Measurements from ENCODE around the gene CSH2. TPM values are rescaled to one million over a fixed set of nuclear protein-coding genes. Genes with fewer than 3 reads are reported as not detected.

CSH2 gene
- total RNA-seq, 1 experiment from 2014 or later = not detected

GRCh38 chr17:63824362-63824761, 49.1 kb downstream of the CSH2 start:
- intact Hi-C loops (cut with micrococcal nuclease; ENCODE audit: unreplicated experiment) = no loop called here
- Histone ChIP-seq H3K4me3 (ENCODE audit: low read depth, low read length, poor library complexity, severe bottlenecking) (no peak overlapping the region), H3K36me3 (ENCODE audit: insufficient read depth, low read length, poor library complexity, severe bottlenecking) (peaks cover 71% of the 10 kb centered on the region), H3K9me3 (ENCODE audit: low read depth, low read length, poor library complexity, severe bottlenecking) (no peaks in the 10 kb centered on the region), H3K4me1 (ENCODE audit: insufficient read depth, low read length, poor library complexity, severe bottlenecking) (peaks cover 12% of the 10 kb centered on the region), H3K27ac (ENCODE audit: low read depth, low read length, poor library complexity, severe bottlenecking) (no peak overlapping the region), H3K27me3 (replicated peaks; ENCODE audit: insufficient read depth, low read depth, low read length, poor library complexity) (no peaks in the 10 kb centered on the region)
- ChIA-PET CTCF (no interaction called here), POLR2A (ENCODE audit: low non-redundant PET) (no interaction called here)
- no TSS peak for BruUV-seq (replicated peaks)
- DNase-seq (ENCODE audit: low spot score) = no peak
- TF ChIP-seq, protein P1, sequence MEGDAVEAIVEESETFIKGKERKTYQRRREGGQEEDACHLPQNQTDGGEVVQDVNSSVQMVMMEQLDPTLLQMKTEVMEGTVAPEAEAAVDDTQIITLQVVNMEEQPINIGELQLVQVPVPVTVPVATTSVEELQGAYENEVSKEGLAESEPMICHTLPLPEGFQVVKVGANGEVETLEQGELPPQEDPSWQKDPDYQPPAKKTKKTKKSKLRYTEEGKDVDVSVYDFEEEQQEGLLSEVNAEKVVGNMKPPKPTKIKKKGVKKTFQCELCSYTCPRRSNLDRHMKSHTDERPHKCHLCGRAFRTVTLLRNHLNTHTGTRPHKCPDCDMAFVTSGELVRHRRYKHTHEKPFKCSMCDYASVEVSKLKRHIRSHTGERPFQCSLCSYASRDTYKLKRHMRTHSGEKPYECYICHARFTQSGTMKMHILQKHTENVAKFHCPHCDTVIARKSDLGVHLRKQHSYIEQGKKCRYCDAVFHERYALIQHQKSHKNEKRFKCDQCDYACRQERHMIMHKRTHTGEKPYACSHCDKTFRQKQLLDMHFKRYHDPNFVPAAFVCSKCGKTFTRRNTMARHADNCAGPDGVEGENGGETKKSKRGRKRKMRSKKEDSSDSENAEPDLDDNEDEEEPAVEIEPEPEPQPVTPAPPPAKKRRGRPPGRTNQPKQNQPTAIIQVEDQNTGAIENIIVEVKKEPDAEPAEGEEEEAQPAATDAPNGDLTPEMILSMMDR (conservative IDR thresholded peaks at IDR 0.05; ENCODE audit: low read depth, low read length) = no peak
- TF ChIP-seq EZH2 (IDR thresholded peaks at IDR 0.05; ENCODE audit: borderline replicate concordance, low read depth, low read length, poor library complexity, severe bottlenecking) = no peak

GRCh38 chr17:63823659-63824331, 49.7 kb downstream of the CSH2 start:
- CTCF ChIA-PET = no interaction called here

GRCh38 chr17:63822537-63822936, 50.9 kb downstream of the CSH2 start:
- Histone ChIP-seq H3K9me3 (ENCODE audit: low read depth, low read length, poor library complexity, severe bottlenecking) (no peaks in the 10 kb centered on the region), H3K4me3 (ENCODE audit: low read depth, low read length, poor library complexity, severe bottlenecking) (no peak overlapping the region), H3K27ac (ENCODE audit: low read depth, low read length, poor library complexity, severe bottlenecking) (no peak overlapping the region), H3K27me3 (replicated peaks; ENCODE audit: insufficient read depth, low read depth, low read length, poor library complexity) (no peaks in the 10 kb centered on the region), H3K4me1 (ENCODE audit: insufficient read depth, low read length, poor library complexity, severe bottlenecking) (no peaks in the 10 kb centered on the region), H3K36me3 (ENCODE audit: insufficient read depth, low read length, poor library complexity, severe bottlenecking) (peaks cover 81% of the 10 kb centered on the region)
- intact Hi-C loops (cut with micrococcal nuclease; ENCODE audit: unreplicated experiment) = no loop called here
- TF ChIP-seq, protein P1 (conservative IDR thresholded peaks at IDR 0.05; ENCODE audit: low read depth, low read length) = no peak
- TF ChIP-seq EZH2 (IDR thresholded peaks at IDR 0.05; ENCODE audit: borderline replicate concordance, low read depth, low read length, poor library complexity, severe bottlenecking) = no peak
- no peak for DNase-seq (ENCODE audit: low spot score)
- no TSS peak for BruUV-seq (replicated peaks)
- POLR2A ChIA-PET (ENCODE audit: low non-redundant PET) = no interaction called here
- CTCF ChIA-PET = no interaction called here

More at GRCh38 chr17:63823659-63824331, 49.7 kb downstream of the CSH2 start:
- TF ChIP-seq, protein P1 (conservative IDR thresholded peaks at IDR 0.05; ENCODE audit: low read depth, low read length) = no peak
- TF ChIP-seq EZH2 (IDR thresholded peaks at IDR 0.05; ENCODE audit: borderline replicate concordance, low read depth, low read length, poor library complexity, severe bottlenecking) = no peak
- no TSS peak for BruUV-seq (replicated peaks)
- Histone ChIP-seq H3K9me3 (ENCODE audit: low read depth, low read length, poor library complexity, severe bottlenecking) (no peaks in the 10 kb centered on the region), H3K4me1 (ENCODE audit: insufficient read depth, low read length, poor library complexity, severe bottlenecking) (peaks cover 7% of the 10 kb centered on the region), H3K27ac (ENCODE audit: low read depth, low read length, poor library complexity, severe bottlenecking) (no peak overlapping the region), H3K36me3 (ENCODE audit: insufficient read depth, low read length, poor library complexity, severe bottlenecking) (peaks cover 71% of the 10 kb centered on the region), H3K4me3 (ENCODE audit: low read depth, low read length, poor library complexity, severe bottlenecking) (no peak overlapping the region), H3K27me3 (replicated peaks; ENCODE audit: insufficient read depth, low read depth, low read length, poor library complexity) (no peaks in the 10 kb centered on the region)
- POLR2A ChIA-PET (ENCODE audit: low non-redundant PET) = no interaction called here
- DNase-seq (ENCODE audit: low spot score) = no peak
- intact Hi-C loops (cut with micrococcal nuclease; ENCODE audit: unreplicated experiment) = no loop called here

Other genes with a start within 250 kb of the CSH2 start
- gene LIMD2, start 173.6 kb downstream of the CSH2 start, total RNA-seq (2021) = 119 and 127 TPM in 2 replicates
- gene STRADA, start 131.9 kb downstream of the CSH2 start, total RNA-seq (2021) = 56.3 and 62.8 TPM in 2 replicates
- 91.9 and 104 TPM in 2 replicates for gene CCDC47, start 100.1 kb downstream of the CSH2 start, total RNA-seq (2021)
- gene DDX42, start 99.5 kb downstream of the CSH2 start, total RNA-seq (2021) = 148 and 149 TPM in 2 replicates
- 302 and 305 TPM in 2 replicates for gene PSMC5, start 46.2 kb downstream of the CSH2 start, total RNA-seq (2021)
- gene FTSJ3, start 46.0 kb downstream of the CSH2 start, total RNA-seq (2021) = 81.0 and 90.4 TPM in 2 replicates
- 71.9 and 89.4 TPM in 2 replicates for gene SMARCD2, start 31.0 kb downstream of the CSH2 start, total RNA-seq (2021)
- not detected in 2 replicates for gene GH2, start 8.3 kb upstream of the CSH2 start, total RNA-seq (2021)
- gene CSH1, start 22.9 kb upstream of the CSH2 start, total RNA-seq (2021) = not detected in 2 replicates
- gene CSHL1, start 37.6 kb upstream of the CSH2 start, total RNA-seq (2021) = not detected in 2 replicates
- not detected in 2 replicates for gene GH1, start 45.2 kb upstream of the CSH2 start, total RNA-seq (2021)
- 0.39 and 0.72 TPM in 2 replicates for gene CD79B, start 58.7 kb upstream of the CSH2 start, total RNA-seq (2021)
- 0.56 and 0.79 TPM in 2 replicates for gene SCN4A, start 99.2 kb upstream of the CSH2 start, total RNA-seq (2021)
- 0.37 TPM in 1 of 2 replicates, not detected in the other for gene PRR29, start 124.7 kb upstream of the CSH2 start, total RNA-seq (2021)
- gene ICAM2, start 147.0 kb upstream of the CSH2 start, total RNA-seq (2021) = 0.99 and 1.2 TPM in 2 replicates